Midbrain (tissue), 1 donor: Measurements from ENCODE around the gene IQGAP3.
"Not testable (repeated sequence)": the region's sequence is repeated elsewhere in the genome, so short reads cannot be mapped to it uniquely, and the experiment has no call there.

Experiments used
- DNase-seq: peaks from one replicate; lab custom pipeline; 2025; lab: John Stamatoyannopoulos, UW

The IQGAP3 gene, protein sequence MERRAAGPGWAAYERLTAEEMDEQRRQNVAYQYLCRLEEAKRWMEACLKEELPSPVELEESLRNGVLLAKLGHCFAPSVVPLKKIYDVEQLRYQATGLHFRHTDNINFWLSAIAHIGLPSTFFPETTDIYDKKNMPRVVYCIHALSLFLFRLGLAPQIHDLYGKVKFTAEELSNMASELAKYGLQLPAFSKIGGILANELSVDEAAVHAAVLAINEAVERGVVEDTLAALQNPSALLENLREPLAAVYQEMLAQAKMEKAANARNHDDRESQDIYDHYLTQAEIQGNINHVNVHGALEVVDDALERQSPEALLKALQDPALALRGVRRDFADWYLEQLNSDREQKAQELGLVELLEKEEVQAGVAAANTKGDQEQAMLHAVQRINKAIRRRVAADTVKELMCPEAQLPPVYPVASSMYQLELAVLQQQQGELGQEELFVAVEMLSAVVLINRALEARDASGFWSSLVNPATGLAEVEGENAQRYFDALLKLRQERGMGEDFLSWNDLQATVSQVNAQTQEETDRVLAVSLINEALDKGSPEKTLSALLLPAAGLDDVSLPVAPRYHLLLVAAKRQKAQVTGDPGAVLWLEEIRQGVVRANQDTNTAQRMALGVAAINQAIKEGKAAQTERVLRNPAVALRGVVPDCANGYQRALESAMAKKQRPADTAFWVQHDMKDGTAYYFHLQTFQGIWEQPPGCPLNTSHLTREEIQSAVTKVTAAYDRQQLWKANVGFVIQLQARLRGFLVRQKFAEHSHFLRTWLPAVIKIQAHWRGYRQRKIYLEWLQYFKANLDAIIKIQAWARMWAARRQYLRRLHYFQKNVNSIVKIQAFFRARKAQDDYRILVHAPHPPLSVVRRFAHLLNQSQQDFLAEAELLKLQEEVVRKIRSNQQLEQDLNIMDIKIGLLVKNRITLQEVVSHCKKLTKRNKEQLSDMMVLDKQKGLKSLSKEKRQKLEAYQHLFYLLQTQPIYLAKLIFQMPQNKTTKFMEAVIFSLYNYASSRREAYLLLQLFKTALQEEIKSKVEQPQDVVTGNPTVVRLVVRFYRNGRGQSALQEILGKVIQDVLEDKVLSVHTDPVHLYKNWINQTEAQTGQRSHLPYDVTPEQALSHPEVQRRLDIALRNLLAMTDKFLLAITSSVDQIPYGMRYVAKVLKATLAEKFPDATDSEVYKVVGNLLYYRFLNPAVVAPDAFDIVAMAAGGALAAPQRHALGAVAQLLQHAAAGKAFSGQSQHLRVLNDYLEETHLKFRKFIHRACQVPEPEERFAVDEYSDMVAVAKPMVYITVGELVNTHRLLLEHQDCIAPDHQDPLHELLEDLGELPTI (N-terminal part only)

GRCh38 chr1:156571919-156572662 is at the start of gene IQGAP3:
Gene IQGAP3, minus strand, starts transcription at chr1:156572565. Its CDS starts 36 bp downstream, at chr1:156572529.
- peak; percentile 68 for DNase-seq

- DNase-seq: no peak
Measured at GRCh38 chr1:156619582-156619955, 47.2 kb upstream of the IQGAP3 start.

DNA sequence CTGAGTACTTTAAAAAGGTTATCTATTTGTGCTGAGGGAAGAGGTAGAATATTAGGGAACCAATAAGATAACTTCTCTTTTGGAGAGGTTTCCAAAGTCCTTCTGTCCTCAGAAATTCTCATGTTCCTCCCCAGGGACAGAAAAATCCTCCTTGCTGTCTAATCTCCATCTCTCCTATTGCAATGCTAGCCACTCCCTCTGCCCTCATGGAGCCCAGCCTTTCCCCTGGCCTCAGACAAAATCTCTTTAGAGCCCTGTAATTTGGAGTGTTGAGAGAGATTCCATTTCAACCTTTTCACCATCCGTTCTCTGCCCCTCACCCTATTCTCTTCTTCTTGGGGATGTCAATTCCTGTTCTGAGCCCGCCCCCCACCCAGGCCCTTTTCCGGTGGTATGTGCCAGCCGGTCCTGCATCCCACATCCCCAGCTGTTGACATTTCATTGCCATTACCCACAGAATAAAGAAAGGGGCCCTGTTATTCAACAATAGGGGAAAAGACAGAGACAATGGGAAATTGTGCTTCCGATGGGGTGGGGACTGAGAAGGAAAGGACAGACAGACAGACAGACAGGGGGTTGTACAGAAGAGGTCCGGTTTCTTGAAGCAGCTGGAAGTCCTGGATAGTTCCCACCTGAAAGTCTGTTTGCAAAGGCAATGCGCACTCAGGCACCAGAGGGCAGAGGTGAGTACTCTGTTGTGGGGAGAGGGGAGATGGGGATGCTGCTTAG is 46.7 kb upstream of the IQGAP3 start, which contains the start of gene HAPLN2:
TSS of gene HAPLN2 (plus strand) at position 563 of the 729 bp plus-strand sequence. CDS start 4,076 bp downstream, outside the sequence.
- peak; percentile 70 for DNase-seq

GRCh38 chr1:156616463-156616862 is 44.1 kb upstream of the IQGAP3 start:
- peak; percentile 84 for DNase-seq

DNA sequence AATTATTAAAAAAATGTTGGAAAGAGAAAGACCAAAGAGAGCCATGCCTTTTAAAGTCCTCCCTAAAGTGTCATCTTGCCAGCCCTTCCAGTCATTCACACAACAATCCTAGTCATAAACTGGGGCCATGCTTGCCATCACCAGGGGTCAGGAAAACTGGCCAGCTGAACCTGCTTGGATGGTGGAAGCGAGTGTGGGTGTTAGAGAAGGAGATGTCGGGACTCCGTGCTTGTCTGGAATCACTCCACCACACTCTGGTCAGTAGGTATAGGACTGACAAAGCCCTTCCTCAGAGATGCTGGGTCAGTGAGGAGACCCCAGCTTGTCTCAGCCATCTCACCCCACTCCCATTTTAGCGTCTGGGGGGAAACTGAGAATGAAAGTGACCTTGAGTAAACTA is 43.6 kb upstream of the IQGAP3 start:
- DNase-seq: peak; percentile 57

GRCh38 chr1:156612666-156613065 is 40.3 kb upstream of the IQGAP3 start:
- no peak for DNase-seq

GRCh38 chr1:156610072-156610471 is 37.7 kb upstream of the IQGAP3 start:
- not testable (repeated sequence) for DNase-seq

DNA sequence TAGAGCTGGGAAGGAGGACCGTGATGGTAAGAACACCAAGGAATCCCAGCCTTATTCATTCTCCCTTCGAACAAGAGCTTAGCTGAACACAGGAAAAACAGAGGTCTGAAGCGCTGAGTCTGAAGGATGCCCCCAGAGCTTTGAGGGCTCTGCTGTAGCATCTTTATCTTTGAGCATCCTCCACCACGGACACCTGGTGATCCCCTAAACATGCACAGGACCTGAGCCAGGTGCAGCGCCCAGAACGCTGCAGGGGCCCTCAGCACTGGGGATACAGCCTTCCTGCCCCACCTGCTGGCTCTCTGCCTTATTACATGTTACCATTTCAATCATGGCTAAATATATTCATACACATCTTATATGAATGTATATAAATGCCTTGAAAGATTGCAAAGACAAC is 36.6 kb upstream of the IQGAP3 start:
- no peak for DNase-seq

GRCh38 chr1:156608036-156608674 is 35.8 kb upstream of the IQGAP3 start:
- DNase-seq: peak; percentile 79

- DNase-seq: not testable (repeated sequence)
Measured at GRCh38 chr1:156607344-156607743, 35.0 kb upstream of the IQGAP3 start.

DNA sequence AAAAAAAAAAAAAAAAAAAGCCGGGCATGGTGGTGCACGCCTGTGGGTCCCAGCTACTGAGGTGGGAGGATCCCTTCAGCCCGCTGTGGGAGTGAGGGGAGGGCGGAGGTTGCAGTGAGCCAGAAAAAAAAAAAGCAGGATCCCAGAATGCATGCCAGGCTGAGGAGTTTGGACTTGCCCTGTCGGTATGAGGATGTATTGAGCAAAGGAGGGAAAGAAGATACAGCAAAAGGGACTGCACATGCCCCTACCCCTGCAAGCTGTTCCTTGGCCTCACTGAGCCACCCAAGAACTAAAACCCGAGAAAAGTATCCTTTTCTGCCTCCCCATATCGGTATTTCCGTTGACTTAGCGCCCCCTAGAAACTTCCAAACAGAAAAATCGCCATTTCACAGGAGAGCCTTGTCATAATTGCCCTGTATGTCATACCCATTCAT is 30.2 kb upstream of the IQGAP3 start:
- DNase-seq: peak; percentile 37

DNA sequence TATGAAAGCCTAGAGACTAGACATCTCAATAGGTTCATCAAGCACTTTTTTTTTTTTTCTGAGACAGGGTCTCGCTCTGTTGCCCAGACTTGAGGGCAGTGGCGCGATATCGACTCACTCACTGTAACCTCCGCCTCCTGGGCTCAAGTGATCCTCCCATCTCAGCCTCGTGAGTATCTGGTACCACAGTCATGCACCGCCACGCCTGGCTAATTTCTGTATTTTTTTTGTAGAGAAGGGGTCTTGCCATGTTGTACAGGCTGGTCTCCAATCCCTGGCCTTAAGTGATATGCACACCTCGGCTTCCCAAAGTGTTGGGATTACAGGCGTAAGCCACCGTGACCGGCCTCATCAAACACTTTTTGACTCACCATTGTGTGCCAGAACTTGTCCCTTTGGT is 29.5 kb upstream of the IQGAP3 start:
- no peak for DNase-seq

GRCh38 chr1:156601122-156601830 is 28.9 kb upstream of the IQGAP3 start, which contains the start of gene GPATCH4:
Gene GPATCH4, minus strand, starts transcription at chr1:156601479.
- peak; percentile 86 for DNase-seq

- DNase-seq: no peak
Measured at GRCh38 chr1:156600733-156601121, 28.4 kb upstream of the IQGAP3 start.

- no peak for DNase-seq
Measured at GRCh38 chr1:156599811-156600210, 27.4 kb upstream of the IQGAP3 start.

DNA sequence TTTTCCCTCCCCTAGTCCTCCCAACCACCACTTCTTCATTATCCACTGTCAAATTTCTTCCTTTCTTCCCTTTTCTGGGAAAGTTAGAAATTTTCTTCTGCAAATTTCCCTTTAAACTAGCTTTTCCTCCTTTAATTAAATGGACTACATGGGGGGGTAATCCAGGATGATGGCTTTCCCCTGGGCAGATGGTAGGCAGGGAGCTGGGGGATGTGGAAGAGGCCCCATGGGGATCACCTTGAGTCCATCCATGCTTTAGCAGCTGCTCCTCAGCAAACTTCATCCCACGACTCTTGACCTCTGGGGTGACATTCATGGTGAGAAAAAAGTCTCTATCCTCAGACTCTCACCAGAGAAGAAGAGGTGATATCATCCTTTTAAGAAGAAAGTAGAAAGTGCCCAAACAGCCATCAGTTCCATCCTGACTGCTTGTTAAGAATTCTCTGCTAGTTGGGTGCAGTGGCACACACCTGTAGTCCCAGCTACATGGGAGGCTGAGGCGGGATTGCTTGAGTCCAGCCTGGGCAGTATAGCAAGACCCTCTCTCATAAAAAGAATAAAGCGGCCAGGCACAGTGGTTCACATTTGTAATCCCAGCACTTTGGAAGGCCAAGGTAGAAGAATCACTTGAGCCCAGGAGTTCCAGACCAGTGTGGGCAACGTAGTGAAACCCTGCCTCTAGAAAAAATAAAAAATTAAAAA is 26.5 kb upstream of the IQGAP3 start:
- no peak for DNase-seq

DNA sequence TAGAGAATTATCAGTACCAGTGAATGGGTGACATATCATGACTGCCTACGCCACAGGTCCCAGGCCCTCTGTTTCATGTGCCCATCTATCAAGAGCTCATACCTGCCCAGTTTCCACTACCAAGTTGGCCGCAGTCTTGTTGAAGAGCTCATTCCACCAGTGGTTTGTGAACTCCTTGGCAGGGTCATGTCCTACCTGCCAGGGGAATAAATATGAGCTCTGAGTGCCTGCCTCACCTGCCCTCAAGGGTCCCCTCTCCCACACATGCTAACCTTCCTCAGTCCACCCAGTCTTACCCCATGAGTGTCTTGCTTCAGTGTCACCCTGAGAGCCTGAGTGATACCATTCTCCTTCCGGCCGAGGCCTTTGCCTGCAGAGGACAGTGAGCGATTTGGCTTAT is 25.8 kb upstream of the IQGAP3 start:
- DNase-seq: no peak

- no peak for DNase-seq
Measured at GRCh38 chr1:156596426-156596825, 24.1 kb upstream of the IQGAP3 start.
